Mammary epithelial cell (primary cell): Measurements from ENCODE around the gene TEX11.
"Not testable (repeated sequence)": the region's sequence is repeated elsewhere in the genome, so short reads cannot be mapped to it uniquely, and the experiment has no call there.

ENCODE experiments used
- EZH2 ChIP-seq: IDR thresholded peaks from 2 replicates; pipeline ENCODE4 v1.6.1; 2012; ENCODE audit warnings: low read length, inconsistent platforms, borderline replicate concordance
- TF ChIP-seq, protein P1 (sequence below), 2 donors: IDR thresholded peaks in 1 of 2; conservative IDR thresholded peaks in 1 of 2; 2 replicates each; pipeline ENCODE4 v1.5.1; 2011 to 2012; ENCODE audit warnings: inconsistent platforms in 2 of 2, low read length in 2 of 2, mild to moderate bottlenecking in 2 of 2, control low read depth in 1 of 2, low read depth in 1 of 2; ENCODE audit not compliant: insufficient read depth in 1 of 2; ENCODE audit errors: extremely low read depth in 1 of 2

DNA sequence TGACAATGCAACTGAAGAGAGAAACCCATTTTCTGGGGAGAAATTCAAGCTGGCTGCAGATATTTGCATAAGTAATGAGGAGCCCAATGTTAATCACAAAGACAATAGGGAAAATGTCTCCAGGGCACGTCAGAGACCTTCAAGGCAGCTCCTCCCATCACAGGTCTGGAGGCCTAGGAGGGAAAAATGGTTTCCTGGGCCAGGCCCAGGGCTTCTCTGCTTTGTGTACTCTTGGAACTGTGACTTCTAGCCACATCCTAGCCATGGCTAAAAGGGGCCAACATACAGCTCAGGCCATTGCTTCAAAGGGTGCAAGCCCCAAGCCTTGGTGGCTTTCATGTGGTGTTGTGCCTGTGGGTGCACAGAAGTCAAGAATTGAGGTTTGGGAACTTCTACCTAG, 321.4 kb downstream of the TEX11 start:
- TF ChIP-seq EZH2 = not testable (repeated sequence)
- TF ChIP-seq, protein P1, sequence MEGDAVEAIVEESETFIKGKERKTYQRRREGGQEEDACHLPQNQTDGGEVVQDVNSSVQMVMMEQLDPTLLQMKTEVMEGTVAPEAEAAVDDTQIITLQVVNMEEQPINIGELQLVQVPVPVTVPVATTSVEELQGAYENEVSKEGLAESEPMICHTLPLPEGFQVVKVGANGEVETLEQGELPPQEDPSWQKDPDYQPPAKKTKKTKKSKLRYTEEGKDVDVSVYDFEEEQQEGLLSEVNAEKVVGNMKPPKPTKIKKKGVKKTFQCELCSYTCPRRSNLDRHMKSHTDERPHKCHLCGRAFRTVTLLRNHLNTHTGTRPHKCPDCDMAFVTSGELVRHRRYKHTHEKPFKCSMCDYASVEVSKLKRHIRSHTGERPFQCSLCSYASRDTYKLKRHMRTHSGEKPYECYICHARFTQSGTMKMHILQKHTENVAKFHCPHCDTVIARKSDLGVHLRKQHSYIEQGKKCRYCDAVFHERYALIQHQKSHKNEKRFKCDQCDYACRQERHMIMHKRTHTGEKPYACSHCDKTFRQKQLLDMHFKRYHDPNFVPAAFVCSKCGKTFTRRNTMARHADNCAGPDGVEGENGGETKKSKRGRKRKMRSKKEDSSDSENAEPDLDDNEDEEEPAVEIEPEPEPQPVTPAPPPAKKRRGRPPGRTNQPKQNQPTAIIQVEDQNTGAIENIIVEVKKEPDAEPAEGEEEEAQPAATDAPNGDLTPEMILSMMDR (conservative IDR thresholded peaks at IDR 0.05 in 1 of 2, IDR thresholded peaks at IDR 0.05 in 1 of 2; ENCODE audit: extremely low read depth in 1 of 2, insufficient read depth in 1 of 2, low read depth in 1 of 2, low read length in 2 of 2) = not testable (repeated sequence)
